HG02943 (cell line): ENCODE data around the gene TBC1D25.
"Not testable (repeated sequence)": the region's sequence is repeated elsewhere in the genome, so short reads cannot be mapped to it uniquely, and the experiment has no call there.

Experiments
- ATAC-seq: cut with Tn5 transposase; IDR thresholded peaks from one replicate; pipeline ENCODE4 v1.9.1; 2021; ENCODE audit warnings: mild to moderate bottlenecking, low read depth, moderate library complexity; ENCODE audit not compliant: unreplicated experiment

Gene TBC1D25

DNA sequence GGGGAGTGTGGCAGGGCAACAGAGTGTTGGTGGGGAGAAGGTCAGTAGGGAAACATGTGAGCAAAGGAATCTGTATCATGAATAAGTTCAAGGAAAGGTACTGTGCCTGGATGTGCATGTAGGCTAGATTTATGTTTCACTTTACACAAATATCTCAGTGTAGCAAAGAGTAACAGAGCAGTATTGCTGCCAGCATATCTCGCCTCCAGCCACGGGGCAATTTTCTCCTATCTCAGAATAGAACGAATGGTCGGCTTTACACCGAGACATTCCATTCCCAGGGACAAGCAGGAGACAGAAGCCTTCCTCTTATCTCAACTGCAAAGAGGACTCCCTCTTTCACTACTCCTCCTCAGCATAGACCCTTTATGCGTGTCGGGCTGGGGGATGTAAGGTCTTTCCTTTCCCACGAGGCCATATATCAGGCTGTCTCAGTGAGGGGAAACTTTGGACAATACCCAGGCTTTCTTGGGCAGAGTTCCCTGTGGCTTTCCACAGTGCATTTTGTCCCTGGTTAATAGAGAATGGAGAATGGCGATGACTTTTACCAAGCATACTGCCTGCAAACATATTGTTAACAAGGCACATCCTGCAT, 16.3 kb downstream of the TBC1D25 start:
- not testable (repeated sequence) for ATAC-seq

- no peak for ATAC-seq
These were observed 18.8 kb downstream of the TBC1D25 start for GRCh38 chrX:48558271-48558670.

- no peak for ATAC-seq
These were observed 20.1 kb downstream of the TBC1D25 start for GRCh38 chrX:48559636-48560035.

DNA sequence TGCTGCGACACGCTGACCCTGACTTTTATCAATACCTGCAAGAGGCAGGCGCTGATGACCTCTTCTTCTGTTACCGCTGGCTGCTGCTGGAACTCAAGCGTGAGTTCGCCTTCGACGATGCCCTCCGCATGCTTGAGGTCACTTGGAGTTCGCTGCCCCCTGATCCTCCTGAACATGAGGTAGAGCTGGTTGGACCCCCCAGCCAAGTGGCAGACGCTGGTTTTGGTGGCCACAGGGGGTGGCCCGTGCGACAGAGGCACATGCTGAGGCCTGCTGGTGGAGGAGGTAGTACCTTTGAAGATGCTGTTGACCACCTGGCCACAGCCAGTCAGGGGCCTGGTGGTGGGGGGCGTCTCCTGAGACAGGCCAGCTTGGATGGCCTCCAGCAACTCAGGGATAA, 20.5 kb downstream of the TBC1D25 start:
- no peak for ATAC-seq

DNA sequence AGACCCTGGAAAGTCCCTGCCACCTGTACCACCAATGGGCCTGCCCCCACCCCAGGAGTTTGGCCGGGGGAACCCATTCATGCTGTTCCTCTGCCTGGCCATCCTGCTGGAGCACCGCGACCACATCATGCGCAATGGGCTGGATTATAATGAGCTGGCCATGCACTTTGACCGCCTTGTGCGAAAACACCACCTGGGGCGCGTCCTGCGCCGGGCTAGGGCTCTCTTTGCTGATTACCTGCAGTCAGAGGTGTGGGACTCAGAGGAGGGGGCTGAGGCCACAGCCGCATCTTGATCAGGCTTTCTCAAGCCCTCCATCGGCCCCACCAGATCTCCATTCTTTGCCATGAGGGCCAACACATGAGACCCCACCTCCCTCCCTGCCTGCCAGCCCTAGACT, 21.2 kb downstream of the TBC1D25 start:
- ATAC-seq = no peak

DNA sequence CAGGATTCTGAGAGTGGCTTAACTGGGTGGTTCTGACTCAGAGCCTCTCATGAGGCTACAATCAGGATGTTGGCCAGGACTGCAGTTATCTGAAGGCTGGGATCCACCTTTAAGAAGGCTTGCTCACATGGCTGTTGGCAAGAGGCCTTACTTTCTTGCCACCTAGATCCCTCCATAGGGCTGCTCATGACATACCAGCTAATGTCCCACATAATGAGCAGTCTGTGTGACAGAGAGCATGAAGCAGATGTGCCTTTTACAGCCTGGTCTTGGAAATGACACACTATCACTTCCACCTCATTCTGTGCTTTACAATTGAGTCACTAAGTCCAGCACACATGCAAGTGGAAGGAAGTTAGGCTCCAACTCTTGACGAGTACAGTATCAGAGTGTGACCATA, 30.4 kb downstream of the TBC1D25 start:
- ATAC-seq = no peak

GRCh38 chrX:48573690-48574269, 34.3 kb downstream of the TBC1D25 start:
- ATAC-seq = no peak

GRCh38 chrX:48574270-48575266, 35.1 kb downstream of the TBC1D25 start, which contains the start of gene RBM3:
RBM3 (plus strand) TSS chrX:48574484; CDS start chrX:48575181, 697 bp downstream.
- ATAC-seq = peak; percentile 82

- no peak for ATAC-seq
These were observed 36.1 kb downstream of the TBC1D25 start for GRCh38 chrX:48575642-48576041.

DNA sequence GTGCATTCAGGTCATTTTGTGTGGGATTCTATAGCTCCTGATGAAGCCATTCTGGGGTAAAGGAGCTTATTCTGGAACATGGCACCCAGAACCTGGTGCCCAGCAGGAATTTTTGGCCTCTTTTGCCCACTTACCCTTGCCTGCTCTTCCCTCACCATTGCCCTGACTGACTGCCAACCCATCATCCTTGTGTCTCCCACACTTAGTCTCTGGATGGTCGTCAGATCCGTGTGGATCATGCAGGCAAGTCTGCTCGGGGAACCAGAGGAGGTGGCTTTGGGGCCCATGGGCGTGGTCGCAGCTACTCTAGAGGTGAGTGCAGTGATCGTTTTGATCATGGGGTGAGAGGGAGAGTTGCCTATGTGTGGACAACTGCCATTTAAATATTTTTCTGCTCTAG, 36.6 kb downstream of the TBC1D25 start:
- ATAC-seq = no peak

GRCh38 chrX:48578661-48579128, 39.2 kb downstream of the TBC1D25 start:
- no peak for ATAC-seq

- ATAC-seq = no peak
These were observed 39.7 kb downstream of the TBC1D25 start for GRCh38 chrX:48579259-48579658.

GRCh38 chrX:48580662-48581061, 41.1 kb downstream of the TBC1D25 start:
- ATAC-seq = no peak

GRCh38 chrX:48584698-48585097, 45.2 kb downstream of the TBC1D25 start:
- no peak for ATAC-seq

GRCh38 chrX:48589482-48590162, 50.1 kb downstream of the TBC1D25 start:
- no peak for ATAC-seq

- ATAC-seq = no peak
These were observed 50.9 kb downstream of the TBC1D25 start for GRCh38 chrX:48590203-48591103.

- ATAC-seq = no peak
These were observed 51.8 kb downstream of the TBC1D25 start for GRCh38 chrX:48591255-48591791.

- ATAC-seq = no peak
These were observed 53.5 kb downstream of the TBC1D25 start for GRCh38 chrX:48592971-48593370.

- no peak for ATAC-seq
These were observed 56.4 kb downstream of the TBC1D25 start for GRCh38 chrX:48595929-48596328.
